ENCODE results near the gene GAB2.
"Not testable (repeated sequence)": the region's sequence is repeated elsewhere in the genome, so short reads cannot be mapped to it uniquely, and the experiment has no call there.

The GAB2 gene

GRCh38 chr11:78300108-78300839 is 117.3 kb downstream of the GAB2 start:
- DNase-seq, result no peak

DNA sequence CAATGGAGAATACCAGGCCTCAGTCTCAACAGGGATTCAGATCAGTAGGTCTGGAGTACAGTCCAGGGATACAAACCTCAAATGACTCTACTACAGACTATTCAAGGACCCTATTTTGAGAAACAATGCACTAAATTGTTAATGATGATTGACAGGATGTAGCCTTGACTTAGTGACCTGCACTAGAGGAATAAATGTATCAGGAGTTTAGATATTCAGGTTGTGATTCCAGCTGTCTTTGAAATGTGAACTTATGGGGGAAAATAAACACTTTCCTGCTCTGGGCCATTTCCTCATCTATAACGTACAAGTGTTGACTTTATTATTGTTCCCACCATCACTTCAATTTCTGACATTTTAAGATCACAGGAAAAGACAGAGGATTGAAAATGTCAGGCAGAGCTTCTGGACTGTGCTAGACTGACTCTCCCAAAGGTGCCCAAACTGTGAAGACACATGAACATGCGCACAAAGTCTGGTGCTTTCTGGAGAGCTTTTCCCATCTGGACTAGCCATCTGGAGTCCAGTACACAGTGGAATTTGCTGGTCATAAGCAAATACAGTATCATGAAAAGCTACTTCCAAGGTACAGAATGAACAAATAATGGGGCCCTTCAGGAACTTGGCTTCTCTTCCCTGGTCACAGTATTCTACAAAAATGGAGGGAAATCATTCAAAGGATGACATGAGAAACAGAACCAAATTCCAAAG is 118.5 kb downstream of the GAB2 start:
- no peak for DNase-seq

GRCh38 chr11:78298291-78298771 is 119.3 kb downstream of the GAB2 start:
- no peak for DNase-seq

- no peak for DNase-seq
These were observed 121.4 kb downstream of the GAB2 start for GRCh38 chr11:78295991-78296930.

DNA sequence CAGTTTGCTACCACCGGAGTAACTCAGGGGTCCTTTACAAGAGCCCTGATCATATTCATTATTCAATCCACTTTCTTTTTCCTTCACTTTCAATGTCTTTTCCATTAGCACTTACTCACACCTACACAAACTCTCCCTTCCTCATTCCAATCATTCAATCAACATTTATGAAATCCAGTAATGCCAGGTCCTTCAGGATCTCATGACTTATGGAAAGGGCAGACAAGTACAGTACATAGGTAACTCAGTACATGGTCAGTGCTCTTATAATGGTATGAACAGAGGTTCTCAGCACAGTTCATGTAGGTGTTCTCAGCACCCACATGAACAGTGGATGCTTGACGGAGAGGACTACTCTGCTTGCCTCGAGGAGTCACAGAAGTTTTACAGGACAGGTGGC is 122.3 kb downstream of the GAB2 start:
- DNase-seq, result no peak

GRCh38 chr11:78294100-78294499 is 123.5 kb downstream of the GAB2 start:
- DNase-seq, result not testable (repeated sequence)

DNA sequence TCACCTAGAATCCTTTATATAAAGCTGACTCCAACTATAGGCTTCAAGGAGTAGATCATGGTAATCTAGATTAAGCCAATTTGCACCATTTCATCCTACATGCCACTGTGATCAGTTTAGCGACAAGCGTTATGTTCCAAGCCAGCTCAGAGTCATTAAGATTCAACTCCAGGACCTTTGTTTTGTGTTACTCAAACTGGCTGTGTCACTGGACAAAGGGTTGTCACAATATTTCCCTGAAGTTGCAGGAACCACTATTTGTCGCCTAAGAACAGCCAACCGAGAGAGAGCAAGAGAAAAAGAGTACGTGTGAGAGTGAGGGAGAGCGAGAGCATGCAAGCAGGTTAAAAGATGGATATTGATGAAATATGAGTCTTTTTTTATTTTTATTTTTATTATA is 124.1 kb downstream of the GAB2 start:
- no peak for DNase-seq

DNA sequence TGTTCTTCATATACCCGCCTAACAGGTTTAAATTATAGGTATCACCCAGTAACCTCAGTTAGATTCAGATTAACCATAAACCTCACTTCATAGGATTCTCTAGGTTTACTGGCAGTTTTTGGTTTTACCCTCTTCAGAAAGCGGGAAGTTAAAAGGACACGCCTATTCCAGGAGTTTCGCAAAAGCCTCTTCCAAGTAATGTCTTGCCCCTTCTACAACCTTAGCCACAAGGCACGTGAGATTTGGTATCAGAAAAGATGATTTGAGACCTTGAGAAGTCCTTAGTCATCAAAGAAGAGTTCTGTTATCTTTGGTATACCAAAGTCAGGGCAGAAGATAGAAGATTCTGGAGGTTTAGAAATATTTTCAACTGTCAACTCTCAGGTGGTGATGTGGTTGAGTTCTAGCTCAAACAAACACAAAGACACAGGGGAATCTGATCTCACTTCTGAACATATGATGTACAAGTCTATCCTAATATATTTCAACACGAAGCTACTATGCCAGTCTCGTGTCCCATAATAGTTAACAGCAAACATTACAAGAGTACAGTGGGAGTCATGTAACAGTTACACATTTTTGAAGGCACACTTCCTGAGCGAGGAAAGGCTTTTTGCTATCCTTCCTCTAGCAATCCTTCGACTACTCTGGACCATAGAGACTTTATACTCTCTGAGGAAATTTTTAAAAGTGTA is 125.4 kb downstream of the GAB2 start:
- no peak for DNase-seq

GRCh38 chr11:78291503-78292108 is 126.0 kb downstream of the GAB2 start:
- no peak for DNase-seq

GRCh38 chr11:78290293-78291176 is 127.1 kb downstream of the GAB2 start:
- DNase-seq, result no peak

- DNase-seq, result no peak
These were observed 127.9 kb downstream of the GAB2 start for GRCh38 chr11:78289552-78290292.

DNA sequence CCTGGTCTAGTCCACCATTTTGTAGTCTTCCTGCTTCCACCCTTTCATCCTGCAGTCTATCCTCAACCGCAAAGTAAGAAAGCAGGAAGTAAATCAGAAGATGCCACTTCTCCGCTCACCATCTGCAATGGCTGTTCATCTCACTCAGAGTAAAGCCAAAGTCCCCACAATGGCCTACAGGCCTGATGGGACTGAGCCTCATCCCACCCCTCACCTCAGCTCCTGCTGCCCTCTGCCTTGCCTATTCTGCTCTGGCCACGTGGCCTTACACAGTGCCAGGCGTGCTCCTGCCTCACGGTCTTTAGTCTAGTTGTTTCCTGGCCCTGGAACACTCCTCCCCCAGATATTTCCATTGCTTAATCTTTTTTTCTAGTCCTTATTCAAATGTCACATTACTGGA is 133.4 kb downstream of the GAB2 start:
- DNase-seq, result no peak

DNA sequence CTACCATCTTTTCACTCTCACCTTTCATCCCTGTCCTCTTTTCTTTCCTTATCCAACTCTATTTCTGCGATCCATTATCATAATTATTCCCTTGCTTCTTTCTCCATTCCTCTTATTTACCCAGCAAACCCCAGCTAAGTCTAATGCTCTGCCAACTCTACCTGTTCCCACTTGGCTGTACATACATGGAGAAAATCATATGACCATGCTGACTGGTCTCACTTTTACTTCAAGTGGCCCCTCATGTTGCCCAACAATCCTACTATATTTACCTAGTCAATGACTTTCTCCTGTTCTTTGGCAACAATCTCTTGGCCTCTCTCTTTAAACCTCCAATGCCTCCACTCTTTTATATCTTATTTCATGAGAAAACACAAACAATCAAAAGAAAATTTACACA is 134.8 kb downstream of the GAB2 start:
- no peak for DNase-seq

DNA sequence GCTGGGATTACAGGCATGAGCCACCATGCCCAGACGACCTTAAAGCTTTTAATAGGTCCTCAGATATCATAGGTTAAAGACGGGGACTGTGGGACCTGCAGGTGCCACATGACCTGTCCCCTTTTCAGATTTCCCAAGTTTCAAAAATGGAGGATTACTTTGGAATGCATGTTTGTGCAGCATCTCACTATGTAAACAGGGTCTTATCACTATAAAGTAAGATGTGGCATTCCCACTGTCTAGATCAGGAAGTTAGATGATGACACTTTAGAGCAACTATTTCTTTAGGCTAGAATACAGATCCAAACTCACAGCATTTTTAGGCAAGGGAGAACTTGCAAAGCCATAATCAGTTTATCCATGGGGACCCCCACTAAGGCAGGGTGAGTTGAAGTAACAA is 136.1 kb downstream of the GAB2 start:
- DNase-seq, result no peak

DNA sequence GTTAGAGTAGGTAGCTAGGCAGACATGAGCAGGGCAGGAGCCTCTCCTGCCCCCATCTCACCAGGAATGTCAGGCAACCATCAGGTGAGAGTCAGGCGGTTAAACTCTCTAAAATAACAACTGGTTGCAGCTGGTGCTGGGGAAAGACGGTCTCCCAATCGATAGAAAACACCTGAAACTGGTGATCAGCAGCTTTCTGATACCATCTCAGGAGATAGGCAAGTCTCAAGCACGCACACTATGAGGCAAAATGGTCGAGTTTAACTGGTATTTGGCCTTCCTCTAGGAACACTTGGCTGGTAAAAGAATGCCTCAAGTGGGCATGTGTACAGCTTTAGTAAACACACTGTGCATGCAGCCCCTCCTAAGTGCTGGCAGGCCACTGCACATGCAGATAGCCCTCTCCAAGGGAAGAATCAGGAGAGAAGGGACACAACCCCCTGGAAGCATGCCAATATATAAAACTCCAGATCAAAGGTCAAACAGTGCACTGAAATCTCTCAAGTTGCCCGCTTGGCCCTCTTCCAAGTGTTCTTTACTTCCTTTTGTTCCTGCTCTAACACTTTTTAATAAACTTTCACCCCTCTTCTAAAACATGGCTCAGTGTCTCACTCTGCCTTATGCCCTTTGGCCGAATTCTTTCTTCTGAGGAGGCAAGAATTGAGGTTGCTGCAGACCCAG is 140.2 kb downstream of the GAB2 start:
- no peak for DNase-seq

GRCh38 chr11:78276311-78276710 is 141.3 kb downstream of the GAB2 start:
- DNase-seq, result no peak

DNA sequence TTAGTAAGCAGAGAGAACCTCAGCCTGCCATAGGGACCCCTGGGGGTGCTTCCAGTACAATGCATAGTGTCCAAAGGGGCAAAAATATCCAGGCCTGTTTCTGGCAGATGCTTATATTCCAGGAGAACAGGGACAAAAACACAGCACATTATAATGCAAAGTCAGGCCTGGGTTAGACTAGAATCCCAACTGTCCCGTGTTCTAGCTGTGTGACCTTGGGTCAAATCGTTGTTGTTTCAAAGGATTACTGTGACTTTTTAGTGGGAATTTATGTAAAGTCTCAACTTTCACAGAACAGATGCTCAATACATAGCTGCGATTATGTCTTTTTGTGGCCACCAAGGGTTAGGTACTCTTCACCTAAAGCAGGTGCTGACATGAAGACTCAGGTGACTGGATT is 142.9 kb downstream of the GAB2 start:
- no peak for DNase-seq

- not testable (repeated sequence) for DNase-seq
These were observed 144.9 kb downstream of the GAB2 start for GRCh38 chr11:78272625-78273269.

DNA sequence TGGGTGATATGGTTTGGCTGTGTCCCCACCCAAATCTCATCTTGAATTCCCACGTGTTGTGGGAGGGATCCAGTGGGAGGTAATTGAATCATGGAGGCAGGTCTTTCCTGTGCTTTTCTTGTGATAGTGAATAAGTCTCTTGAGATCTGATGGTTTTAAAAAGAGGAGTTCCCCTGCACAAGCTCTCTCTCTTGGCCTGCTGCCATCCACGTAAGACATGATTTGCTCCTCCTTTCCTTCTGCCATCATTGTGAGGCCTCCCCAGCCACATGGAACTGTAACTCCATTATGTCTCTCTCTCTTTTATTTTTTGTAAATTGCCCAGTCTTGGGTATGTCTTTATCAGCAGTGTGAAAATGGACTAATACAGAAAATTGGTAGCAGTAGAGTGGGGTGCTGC is 145.8 kb downstream of the GAB2 start:
- not testable (repeated sequence) for DNase-seq
